Caki2 (cell line): Measurements from ENCODE around the gene ZNF277. TPM values are rescaled to one million over a fixed set of nuclear protein-coding genes. Genes with fewer than 3 reads are reported as not detected.

Experiments used
- DNase-seq: peaks from one replicate; pipeline ENCODE4 v3.0.0-alpha.2; 2015; ENCODE audit warnings: low read depth
- in situ Hi-C: cut with HindIII; loops from 2 replicates; pipeline ENCODE4 v1.10.0; 2016; ENCODE audit warnings: low sequenced_read_pairs, low pct_unique_long_range_greater_than_20kb, mixed read lengths
- total RNA-seq: library from RNA; depleted of rRNA; stranded (reverse); fragments of >200 nt; shearing (Covaris generic); gene quantifications from 2 replicates; pipeline ENCODE4 v1.2.3, GENCODE V29; 2014; ENCODE audit warnings: low replicate concordance

ZNF277 gene
- total RNA-seq, 1 experiment from 2014 or later = 30.2 TPM

DNA sequence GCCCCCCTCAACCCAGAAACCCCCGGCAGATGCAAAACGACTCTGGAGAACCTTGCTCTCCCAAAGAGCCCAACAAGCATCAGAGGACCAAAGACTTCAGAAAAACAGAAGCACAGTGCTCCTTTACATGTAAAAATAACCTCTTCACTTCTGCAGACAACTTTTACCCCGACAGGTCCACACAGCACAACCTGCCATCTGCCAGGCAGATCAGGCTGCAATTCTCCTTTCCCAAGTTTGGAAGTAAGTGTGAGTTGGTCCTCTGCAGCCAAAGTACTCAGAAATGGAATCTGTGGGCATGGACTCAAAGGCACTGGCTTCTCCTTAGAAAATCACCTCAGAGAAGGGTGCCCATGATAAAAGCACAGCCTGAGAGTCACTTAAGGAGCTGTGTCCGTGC, 26.3 kb upstream of the ZNF277 start:
- DNase-seq = no peak
- in situ Hi-C loops = no loop called here

DNA sequence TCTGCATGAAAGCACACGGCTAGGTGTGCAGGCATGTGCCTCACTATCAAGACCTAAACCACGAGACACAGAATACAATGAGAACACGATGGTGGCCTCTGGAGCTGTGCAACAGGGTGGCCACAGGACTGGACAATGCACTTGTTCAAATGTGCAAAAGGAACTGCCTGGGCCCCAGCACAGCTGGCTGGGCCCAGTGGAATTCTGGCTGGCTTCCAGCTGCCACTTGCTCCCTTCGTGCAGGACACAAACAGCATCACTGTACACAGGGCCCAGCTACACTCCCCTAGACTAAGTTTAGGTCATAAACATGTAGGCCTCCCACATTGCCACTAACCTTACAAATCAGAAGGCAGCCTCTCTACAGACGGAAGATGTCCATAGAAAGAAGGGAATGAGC, 23.7 kb upstream of the ZNF277 start:
- in situ Hi-C loops = no loop called here
- DNase-seq = no peak

DNA sequence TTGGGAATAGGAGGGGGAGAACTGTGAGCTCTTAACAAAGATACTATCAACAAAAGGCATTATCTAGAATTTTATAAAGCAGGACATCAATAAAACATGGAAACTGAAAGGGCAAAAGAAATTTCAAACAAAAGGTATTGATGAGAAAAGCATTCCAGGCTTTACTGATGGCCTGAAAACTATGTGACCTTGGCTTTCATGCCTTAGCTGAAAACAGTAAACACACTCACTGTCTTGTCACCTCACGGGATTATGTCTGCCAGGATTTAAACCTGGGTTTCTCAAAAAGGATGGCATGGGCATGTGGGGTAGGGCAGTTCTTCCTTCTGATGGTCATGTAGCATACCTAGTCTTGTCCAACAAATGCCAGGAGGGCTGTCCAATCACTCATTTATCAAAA, 23.2 kb upstream of the ZNF277 start:
- no peak for DNase-seq
- in situ Hi-C loops = no loop called here

DNA sequence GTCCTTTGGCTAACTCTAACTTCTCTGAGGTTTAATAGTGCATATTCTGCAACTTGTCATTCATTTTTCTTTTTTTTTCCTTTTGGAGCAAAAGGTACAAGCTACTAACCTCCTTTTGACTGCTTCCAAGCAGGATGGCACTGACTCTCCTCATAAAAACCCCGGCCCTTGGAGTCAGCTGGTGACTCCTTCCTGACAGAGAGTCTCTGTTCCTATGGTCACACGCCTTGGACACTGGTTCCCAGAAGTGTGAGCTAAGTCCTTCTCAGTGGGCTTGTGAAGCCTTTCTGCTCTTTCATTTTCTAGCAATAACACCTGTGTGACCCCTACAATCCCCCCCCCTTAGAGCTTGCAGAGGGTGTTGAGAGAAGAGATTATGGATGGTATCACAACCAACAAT, 22.0 kb upstream of the ZNF277 start:
- no peak for DNase-seq
- in situ Hi-C loops = no loop called here

DNA sequence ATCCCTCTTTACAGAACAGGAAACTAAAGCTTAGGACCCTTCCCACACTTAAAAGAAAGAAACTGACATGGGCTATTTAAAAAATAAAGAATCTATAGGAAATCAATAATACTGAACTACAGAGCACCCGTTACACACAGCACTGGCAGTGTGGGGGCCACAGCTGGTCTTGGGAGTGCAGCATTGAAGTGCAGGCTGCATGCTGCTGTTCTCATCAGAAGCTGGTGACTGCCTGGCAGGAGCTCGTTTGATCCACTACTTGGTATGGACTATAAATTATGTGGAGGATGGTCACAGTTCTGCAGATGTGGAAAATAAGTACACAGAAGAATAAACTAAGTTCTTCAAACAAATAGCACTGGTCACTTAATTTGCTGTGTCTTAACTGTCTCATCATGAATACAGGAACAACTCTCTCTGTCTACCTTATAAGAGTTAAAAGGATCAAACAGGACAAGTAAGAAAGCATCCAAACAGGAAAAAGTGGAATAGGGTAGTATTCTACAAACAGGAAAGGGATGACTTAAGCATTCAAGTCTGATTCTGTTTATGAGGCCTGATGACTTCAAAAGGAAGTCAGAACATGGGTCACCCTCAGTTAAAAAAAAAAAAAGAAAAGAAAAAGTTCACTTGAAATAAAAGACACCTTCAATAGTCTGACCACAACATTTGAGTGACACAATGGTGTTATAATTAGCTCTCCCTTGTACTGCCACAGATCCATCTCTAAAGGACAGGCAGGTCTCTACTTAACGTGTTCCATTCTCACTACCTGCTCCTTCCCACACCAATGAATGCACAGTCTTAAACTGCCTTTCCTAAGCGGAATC, 21.3 kb upstream of the ZNF277 start:
- no peak for DNase-seq

DNA sequence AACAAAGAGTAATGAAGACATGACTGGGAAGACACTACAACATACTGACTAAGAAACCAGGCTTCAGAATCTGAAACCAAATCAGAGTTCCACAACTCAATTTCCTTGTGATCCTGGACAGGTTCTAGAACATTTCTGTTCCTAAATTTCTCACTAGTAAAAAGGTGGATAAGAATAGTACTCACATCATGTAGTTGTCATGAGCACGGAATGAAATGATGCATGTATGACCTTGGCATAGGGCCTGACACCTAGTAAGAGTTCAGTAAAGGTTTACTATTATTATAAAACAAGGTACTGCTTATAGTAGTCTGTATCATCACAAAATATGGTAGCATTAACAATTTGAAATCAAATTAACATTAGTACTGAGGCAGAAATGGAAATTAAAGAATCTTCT, 20.2 kb upstream of the ZNF277 start:
- in situ Hi-C loops = no loop called here
- no peak for DNase-seq

More for the DNA sequence above, 21.3 kb upstream of the ZNF277 start:
- in situ Hi-C loops = no loop called here

DNA sequence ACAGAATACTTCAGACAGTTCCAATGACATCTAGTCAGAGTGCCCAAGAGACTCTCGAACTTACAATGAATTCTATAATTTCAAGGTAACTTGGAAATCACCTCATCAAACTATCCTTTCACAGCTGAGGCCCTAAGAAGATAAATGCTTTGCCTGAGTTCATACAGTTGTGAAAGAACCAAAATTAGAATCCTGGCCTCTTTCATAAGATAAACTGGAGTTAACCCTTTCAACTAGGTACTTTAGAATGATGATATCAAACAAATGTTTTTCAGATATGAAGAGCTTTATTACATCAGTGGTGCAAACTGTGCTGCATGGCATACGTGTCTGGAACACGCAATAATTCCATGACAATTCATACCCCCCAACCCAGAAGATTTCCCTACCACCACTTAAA, 18.2 kb upstream of the ZNF277 start:
- no peak for DNase-seq
- in situ Hi-C loops = no loop called here

DNA sequence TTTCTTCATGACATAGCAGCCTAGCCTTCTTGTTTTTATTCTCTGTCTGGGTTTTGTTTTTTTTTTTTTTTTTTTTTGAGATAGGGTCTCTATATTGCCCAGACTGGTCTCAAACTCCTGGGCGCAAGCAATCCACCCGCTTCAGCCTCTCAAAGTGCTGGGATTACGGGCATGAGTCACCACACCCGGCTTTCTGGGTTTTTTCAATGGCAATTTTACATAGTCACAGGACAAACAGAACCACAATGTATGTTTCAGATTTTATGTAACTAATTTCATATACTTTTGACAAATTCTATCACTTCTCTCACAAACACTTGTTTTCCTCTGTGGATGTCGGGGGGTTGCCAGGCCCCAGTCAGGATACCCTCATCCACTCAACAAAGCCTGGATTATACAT, 16.8 kb upstream of the ZNF277 start:
- in situ Hi-C loops = no loop called here
- no peak for DNase-seq

DNA sequence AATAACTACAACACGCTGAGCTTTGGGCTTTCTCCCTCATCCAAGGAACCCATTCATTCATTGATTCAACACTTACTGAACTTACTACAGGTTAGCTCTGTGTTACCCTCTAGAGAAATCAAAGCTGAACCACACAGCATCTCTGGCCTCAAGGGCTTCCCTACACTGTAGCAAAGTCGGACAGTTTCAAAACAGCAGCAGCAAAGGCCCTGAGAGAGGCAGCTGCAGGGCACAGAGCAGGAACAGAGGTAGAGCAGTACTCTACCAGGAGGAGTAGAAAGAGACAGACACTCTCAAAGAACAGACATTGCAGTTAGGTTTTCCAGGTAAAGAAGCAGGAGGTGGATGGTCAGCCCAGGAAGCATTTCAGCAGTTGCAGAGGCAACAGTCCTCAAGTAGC, 16.4 kb upstream of the ZNF277 start:
- in situ Hi-C loops = no loop called here
- DNase-seq = no peak

DNA sequence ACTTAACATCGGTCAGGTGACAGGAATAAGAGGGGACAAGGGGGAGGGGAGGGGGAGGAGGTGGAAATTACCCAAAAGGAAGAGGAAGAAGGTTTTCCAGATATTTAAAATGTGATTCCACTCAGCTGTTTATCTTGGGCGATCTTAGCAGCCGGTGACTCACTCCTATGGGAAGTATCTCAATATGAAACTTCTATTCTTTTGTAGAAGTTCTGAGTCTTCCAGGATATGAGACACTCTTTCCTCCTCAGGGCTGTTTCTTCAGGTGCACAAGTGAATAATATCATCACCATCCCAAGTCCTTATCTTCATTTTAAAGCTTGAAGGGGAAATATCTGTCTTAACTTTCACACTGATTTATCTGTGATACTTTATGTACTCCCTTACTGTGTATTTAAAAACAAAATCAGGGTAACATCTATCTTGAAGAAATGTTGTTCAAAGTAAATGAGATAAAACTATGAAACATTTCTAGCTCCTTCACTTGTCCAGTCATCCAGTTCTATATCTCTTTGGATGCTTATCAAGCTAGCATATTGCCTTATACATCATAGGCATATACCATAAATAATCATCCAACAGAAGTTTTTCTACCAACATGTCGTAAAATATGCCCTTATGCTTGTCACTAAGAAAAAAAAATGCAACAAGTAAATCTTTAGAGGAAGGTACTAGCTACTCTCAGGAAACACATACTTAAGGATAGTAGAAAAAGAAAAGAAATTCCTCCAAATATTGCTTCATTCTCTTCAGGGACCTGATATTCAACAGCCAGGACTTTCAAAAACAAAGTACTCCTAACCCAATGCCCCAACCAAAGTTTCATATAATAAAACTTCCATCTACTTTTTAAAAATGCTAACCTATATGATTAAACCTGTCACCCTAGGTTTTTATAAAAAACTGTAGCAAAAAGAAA, 14.0 kb upstream of the ZNF277 start:
- in situ Hi-C loops = no loop called here
- DNase-seq = no peak

DNA sequence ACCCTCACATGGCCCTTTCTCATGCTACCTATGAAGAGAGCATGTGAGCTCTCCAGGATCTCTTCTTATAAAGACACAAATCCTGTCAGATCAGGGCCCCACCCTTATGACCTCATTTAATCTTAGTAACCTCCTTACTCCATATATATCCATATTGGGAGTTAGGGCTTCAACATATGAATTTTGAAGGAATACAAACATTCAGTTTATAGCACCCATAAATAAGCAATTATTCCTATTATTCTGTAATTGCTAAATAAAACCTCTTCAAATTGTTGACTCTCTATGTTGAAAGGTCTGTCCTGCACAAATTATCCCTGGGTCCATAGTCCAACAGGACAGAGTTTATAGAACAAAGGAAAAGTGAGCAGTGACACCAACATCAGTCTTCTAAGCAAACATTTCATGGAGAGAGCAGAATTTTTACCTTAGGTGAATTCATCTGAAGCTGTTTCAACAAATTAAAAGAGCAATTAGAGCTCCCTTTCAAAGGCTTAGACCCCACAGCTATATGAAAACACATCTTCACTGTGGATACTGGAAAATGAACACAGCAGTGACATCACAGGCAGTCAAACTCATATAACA, 12.5 kb upstream of the ZNF277 start:
- in situ Hi-C loops = no loop called here
- no peak for DNase-seq

DNA sequence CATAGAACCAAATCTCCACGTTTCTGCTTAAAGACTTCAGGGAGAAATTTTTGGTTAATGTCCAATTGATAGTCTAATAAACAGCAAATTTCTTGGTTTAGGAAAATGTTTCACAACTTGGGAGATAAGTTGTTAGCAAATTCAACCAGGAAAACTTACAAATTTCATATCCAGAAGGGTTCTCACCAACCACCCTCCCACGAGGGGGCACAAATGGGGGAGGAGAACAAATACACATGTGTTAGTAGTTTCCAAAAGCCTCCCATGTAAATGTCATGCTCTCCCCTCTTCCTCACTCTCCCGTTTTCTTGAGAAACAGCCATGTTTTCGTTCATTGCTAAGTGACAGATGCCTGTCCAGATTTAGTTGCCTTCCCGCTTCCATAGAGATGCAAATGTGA, 10.8 kb upstream of the ZNF277 start:
- no peak for DNase-seq
- in situ Hi-C loops = no loop called here

DNA sequence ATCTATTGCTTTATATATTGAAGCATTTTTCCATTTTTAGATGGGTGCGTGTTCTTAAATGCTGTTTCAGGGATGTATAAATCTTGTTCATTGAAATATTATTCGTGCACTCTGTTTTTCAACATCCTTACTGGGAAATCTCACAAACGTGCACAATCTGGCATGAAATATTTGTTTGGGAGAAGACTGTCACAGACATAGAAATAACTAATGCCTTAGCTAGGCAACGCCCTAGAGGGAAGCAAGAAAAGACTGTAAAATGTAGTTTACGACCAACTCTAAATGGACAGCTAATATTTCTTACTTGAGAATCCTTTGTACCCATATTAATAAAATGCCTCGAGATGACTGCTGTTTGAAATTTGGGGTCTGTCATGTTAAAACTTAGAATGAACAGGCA, 9.2 kb upstream of the ZNF277 start:
- in situ Hi-C loops = no loop called here
- no peak for DNase-seq

DNA sequence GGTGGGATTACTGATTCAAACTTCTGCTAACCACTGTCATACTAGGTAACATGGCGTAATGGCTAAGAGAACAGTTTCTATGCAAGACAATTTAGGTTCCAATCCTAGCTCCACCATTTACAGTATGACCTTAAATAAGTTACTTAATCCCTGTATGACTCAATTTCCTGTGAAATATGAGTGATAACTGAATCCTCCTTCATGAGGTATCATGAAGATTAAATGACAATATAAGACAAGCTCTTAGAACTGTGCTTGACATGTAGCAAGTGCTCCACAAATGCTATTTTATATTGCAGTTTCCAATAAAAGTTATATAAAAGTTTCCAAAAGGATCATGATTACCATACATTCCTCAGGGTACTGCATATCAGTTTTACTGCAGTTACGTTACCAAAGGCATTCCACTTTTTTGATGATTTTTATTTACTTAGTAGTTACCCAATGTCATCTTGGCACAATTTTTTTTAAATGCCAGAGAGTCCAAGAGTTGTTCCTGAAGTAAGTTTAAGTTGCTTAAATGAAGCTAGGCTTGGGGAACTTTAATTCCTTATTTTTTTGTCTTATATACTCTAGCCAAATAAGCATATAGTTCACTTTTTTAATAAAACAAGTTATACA, 7.3 kb upstream of the ZNF277 start:
- in situ Hi-C loops = no loop called here

DNA sequence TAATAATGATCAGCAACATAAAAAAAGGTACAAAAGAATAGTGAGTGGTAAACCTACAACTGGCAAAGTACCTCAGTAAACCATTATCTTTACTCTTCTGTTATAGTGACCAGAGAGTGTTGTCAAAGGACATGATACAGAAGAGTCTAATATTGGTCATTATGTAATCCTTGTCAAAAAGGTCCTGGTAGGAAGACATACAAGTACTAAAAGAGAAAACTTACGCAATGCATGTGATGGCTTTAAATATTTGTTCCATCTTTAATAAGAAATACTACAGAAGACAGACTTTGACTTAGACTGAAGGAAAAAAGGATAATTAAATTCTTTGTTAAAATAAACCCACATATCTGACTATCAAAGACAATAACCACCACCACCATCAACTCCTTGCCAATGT, 6.8 kb upstream of the ZNF277 start:
- in situ Hi-C loops = no loop called here
- DNase-seq = no peak

More for the DNA sequence above, 7.3 kb upstream of the ZNF277 start:
- DNase-seq = no peak

DNA sequence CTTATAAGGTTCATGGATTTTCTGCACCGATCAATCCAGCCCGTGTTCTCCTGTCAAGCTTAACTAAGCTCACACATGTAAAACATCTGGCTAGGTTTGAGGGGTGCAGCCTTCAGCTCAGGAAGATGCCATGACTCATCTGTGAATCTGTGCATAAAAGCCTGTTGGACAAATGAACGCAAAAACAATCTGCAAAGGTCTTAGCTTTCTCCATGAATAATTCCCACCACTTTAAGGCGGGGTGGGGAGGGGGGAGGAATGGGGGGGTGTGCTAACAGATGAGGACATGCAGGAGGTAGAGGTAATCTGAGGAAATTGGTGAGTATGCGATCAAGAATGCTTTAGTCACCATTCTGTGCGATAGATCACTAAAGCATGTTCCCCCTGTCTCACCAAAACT, 5.1 kb upstream of the ZNF277 start:
- no peak for DNase-seq
- in situ Hi-C loops = no loop called here

DNA sequence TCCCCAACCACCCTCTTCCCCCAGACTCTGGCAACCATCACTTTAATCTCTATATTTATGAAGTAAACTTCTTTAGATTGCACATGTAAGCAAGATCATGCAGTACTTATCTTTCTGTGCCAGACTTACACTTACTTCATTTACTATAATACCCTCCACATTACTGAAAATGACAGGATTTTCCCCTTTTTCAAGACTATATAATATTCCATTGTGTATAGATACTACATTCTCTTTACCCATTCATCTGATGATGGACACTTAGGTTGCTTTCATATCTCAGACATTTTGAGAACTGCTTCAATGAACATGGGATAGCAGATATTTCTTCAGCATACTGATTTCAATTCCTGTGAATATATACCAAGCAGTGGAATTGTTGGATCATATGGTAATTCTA, 4.7 kb upstream of the ZNF277 start:
- in situ Hi-C loops = no loop called here
- no peak for DNase-seq

DNA sequence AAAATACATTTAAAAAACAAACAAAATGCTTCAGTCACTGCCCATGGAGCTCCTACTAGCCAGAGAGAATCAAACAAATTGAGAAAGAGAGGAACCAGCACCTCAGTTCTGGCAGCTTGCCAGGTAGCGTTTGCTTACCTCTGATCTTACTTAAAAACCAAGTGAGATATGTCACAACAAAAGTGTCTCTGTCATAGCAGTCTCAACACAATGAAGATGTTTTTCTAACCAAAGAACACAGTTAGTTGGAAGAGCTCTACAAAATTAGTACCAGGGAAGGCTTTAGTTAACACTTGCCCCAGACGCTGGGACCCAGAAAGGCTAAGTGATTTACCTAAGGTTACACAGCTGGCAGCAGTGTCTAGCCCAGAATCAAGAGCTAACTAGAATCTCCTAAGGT, 3.7 kb upstream of the ZNF277 start:
- no peak for DNase-seq
- in situ Hi-C loops = no loop called here

DNA sequence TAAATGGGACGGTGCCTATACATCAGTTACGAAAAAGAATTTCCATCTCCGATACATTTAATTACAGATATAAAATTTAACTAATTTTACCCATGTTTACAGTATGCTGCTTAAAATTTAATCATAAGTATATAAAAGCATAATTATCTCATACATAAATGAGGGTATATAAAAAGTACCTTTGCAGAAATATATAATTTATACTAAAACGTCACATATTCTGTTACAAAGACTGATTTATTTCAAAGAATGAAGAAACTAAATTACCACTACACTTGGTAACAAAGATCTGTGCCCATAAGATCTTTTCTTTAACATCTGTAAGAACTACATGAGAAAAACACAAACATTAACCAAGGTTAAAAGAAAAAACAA, 3.1 kb upstream of the ZNF277 start:
- in situ Hi-C loops = no loop called here
- DNase-seq = no peak
